ENCODE measurements around the gene FBXO15. TPM values are rescaled to one million over a fixed set of nuclear protein-coding genes. Genes with fewer than 3 reads are reported as not detected.

FBXO15 gene
- total and polyA plus RNA-seq, 2 of the 8 experiments (the other 6 are each of a cell fraction or from before 2014, with no cell fraction given), result 0.84 to 0.85 TPM

DNA sequence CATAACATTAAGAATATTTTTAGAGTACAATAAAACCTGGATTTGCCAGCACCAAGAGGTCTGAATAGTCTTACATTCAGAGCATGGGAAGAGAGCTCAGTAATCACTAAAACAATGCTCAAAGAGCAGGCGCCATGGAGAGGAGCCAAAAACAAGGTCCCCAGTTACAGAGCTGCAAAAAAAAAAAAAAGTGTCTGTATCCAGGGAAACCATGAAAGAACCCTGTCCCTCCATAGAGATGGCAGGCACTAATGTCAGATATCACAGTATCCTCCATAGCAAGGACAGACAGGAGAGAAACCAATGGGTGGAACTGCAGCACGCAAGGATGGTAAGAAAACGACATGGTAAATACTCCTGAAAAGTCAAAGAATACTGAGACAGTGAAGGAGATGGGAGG is 19.5 kb downstream of the FBXO15 start (continued):
- TF ChIP-seq TBP (IDR thresholded peaks at IDR 0.05; ENCODE audit: low read depth, low read length), result no peak
- TF ChIP-seq NRF1 (IDR thresholded peaks at IDR 0.05; ENCODE audit: low read depth, low read length), result no peak
- TF ChIP-seq CREB1 (IDR thresholded peaks at IDR 0.05), result no peak
